Ishikawa (cell line): ENCODE data around the gene RELB.

Experiments used
- CEBPB ChIP-seq: IDR thresholded peaks from 2 replicates; pipeline ENCODE4 v1.6.1; 2012
- CREB1 ChIP-seq: IDR thresholded peaks from 2 replicates; pipeline ENCODE4 v1.6.1; 2012; ENCODE audit warnings: low read depth
- EGR1 ChIP-seq: IDR thresholded peaks from 2 replicates; pipeline ENCODE4 v1.6.1; 2012
- EP300 ChIP-seq: IDR thresholded peaks from 2 replicates; pipeline ENCODE4 v1.6.1; 2012; ENCODE audit warnings: borderline replicate concordance
- FOXM1 ChIP-seq: IDR thresholded peaks from 2 replicates; pipeline ENCODE4 v1.6.1; 2012; ENCODE audit warnings: low read depth, borderline replicate concordance
- MAX ChIP-seq: IDR thresholded peaks from 2 replicates; pipeline ENCODE4 v1.6.1; 2012
- NFIC ChIP-seq: IDR thresholded peaks from 2 replicates; pipeline ENCODE4 v1.6.1; 2012
- RAD21 ChIP-seq: IDR thresholded peaks from 2 replicates; pipeline ENCODE4 v1.6.1; 2012; ENCODE audit warnings: low read depth
- REST ChIP-seq: IDR thresholded peaks from 2 replicates; pipeline ENCODE4 v1.6.1; 2012; ENCODE audit warnings: low read depth, mild to moderate bottlenecking
- TAF1 ChIP-seq: IDR thresholded peaks from 2 replicates; pipeline ENCODE4 v1.6.1; 2012; ENCODE audit warnings: low read depth, mild to moderate bottlenecking
- TCF12 ChIP-seq: IDR thresholded peaks from 2 replicates; pipeline ENCODE4 v1.6.1; 2012; ENCODE audit warnings: low read depth
- TEAD4 ChIP-seq: IDR thresholded peaks from 2 replicates; pipeline ENCODE4 v1.6.1; 2012
- USF1 ChIP-seq: IDR thresholded peaks from 2 replicates; pipeline ENCODE4 v1.6.1; 2012
- YY1 ChIP-seq: IDR thresholded peaks from 2 replicates; pipeline ENCODE4 v1.6.1; 2012; ENCODE audit warnings: low read depth
- ZBTB7A ChIP-seq: IDR thresholded peaks from 2 replicates; pipeline ENCODE4 v1.6.1; 2012; ENCODE audit warnings: low read depth

RELB gene

GRCh38 chr19:45035755-45036154 is 34.5 kb downstream of the RELB start:
- no peak for TF ChIP-seq TEAD4

- TF ChIP-seq YY1 (no peak), ZBTB7A (no peak), TAF1 (no peak), EP300 (no peak), RAD21 (no peak), CEBPB (no peak), EGR1 (no peak), FOXM1 (no peak), TEAD4 (no peak), TCF12 (no peak), NFIC (no peak), CREB1 (no peak), MAX (no peak), REST (no peak), USF1 (no peak)
Observed at GRCh38 chr19:45037393-45038169, 36.3 kb downstream of the RELB start.

- peak; percentile 90 for TF ChIP-seq TAF1
- no peak for TF ChIP-seq RAD21
- TF ChIP-seq MAX: peak; percentile 80
- no peak for TF ChIP-seq NFIC
- TF ChIP-seq YY1: no peak
- peak; percentile 52; the same call in 1 of the 2 replicates for TF ChIP-seq CREB1
- TF ChIP-seq EGR1: no peak; the same call in 1 of the 2 replicates
Observed at GRCh38 chr19:45038931-45039893, 37.9 kb downstream of the RELB start, which contains the start of gene CLASRP. TSS of gene CLASRP (plus strand) at chr19:45039045. CDS start at chr19:45040213, 1,168 bp downstream.

- TF ChIP-seq RAD21 (no peak), NFIC (no peak), EP300 (no peak), REST (no peak), CEBPB (no peak), YY1 (no peak)
Observed at GRCh38 chr19:45040059-45040771, 39.0 kb downstream of the RELB start.

GRCh38 chr19:45041125-45041524 is 39.9 kb downstream of the RELB start:
- TF ChIP-seq CEBPB (no peak), NFIC (no peak), MAX (no peak), YY1 (no peak), TCF12 (no peak), EGR1 (no peak), RAD21 (no peak), REST (no peak), TAF1 (no peak), CREB1 (no peak), TEAD4 (no peak), ZBTB7A (no peak), EP300 (no peak)
